ENCODE measurements around the gene SLC25A38. TPM values are rescaled to one million over a fixed set of nuclear protein-coding genes. Genes with fewer than 3 reads are reported as not detected.
"Not testable (repeated sequence)": the region's sequence is repeated elsewhere in the genome, so short reads cannot be mapped to it uniquely, and the experiment has no call there.

Gene SLC25A38, protein sequence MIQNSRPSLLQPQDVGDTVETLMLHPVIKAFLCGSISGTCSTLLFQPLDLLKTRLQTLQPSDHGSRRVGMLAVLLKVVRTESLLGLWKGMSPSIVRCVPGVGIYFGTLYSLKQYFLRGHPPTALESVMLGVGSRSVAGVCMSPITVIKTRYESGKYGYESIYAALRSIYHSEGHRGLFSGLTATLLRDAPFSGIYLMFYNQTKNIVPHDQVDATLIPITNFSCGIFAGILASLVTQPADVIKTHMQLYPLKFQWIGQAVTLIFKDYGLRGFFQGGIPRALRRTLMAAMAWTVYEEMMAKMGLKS
- 50.7 TPM for polyA plus RNA-seq

DNA sequence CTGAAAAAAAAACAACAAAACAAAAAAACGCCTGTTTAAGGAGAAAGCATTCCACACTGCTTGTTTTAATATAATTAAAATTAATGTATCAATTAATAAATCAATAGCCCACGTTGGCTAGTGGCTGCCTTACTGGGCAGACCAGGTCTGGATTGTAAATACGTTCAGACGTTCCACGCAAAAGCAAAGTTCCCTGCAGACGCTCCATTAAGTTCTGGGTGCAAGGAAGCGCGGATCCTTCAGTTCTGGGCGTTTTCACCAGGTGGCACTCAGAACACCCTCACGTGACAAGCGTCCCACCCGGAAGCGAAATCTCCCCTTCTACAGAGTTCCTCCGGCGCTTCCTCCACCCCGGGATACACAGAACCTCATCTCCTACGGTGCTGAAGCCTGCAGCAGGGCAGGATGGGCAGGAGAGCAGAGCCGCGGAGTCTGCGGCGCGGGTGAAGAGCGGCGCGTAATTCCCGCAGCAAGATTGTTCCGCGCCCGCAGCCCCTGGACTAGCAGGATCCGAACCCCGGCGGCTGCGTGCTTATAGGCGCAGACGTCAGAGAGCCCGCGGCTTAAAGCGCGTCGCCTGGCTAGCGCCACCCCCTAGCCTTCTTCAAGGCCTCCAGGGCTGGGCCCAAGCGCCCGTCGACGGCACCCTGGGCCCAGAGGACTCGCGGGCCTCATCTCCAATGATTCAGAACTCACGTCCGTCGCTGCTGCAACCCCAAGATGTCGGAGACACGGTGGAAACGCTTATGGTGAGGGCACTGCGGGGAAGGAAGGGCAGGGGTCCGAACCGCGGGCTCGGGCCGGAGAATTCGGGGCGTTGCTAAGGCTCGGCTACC, at the start of gene SLC25A38:
TSS of gene SLC25A38 (plus strand) at position 326 of the 836 bp plus-strand sequence. CDS start at position 681, 355 bp downstream.
- Mint-ChIP-seq H3K4me1 (peaks cover 27 to 41% (median 35%) of the 10 kb centered on the region in 3 donors), H3K4me3 (peak within 1 kb of the TSS; percentile 95 to 100 (median 98)), H3K36me3 (no peaks in the 10 kb centered on the region), H3K27me3 (no peaks in the 10 kb centered on the region), H3K27ac (peak within 1 kb of the TSS; percentile 98 to 99 (median 98)), H3K9me3 (no peaks in the 10 kb centered on the region)

DNA sequence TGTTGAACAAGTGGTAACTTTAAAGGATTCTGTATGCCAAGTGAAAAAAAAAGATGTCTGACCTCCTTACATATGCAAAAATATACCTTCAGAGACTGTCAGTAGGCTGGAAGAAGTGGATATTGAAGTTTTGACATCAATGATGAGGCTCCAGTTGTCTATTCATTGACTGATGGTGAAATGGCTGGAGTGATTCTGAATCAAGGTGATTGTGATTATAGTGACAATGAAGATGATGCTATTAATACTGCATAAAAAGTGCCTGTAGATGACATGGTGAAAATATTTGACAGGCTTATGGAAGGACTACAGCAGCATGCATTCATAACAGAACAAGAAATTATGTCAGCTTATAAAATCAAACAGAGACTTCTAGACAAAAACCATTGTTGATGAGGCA, 49.6 kb upstream of the SLC25A38 start:
- H3K36me3 Mint-ChIP-seq = no peaks in the 10 kb centered on the region
- H3K27me3 Mint-ChIP-seq = peaks cover 2% of the 10 kb centered on the region
- no peaks in the 10 kb centered on the region for H3K4me1 Mint-ChIP-seq
- H3K4me3 Mint-ChIP-seq = no peak overlapping the region
- peaks cover 0 to 5% (median 0%) of the 10 kb centered on the region in 3 donors for H3K9me3 Mint-ChIP-seq
- H3K27ac Mint-ChIP-seq = no peak overlapping the region

DNA sequence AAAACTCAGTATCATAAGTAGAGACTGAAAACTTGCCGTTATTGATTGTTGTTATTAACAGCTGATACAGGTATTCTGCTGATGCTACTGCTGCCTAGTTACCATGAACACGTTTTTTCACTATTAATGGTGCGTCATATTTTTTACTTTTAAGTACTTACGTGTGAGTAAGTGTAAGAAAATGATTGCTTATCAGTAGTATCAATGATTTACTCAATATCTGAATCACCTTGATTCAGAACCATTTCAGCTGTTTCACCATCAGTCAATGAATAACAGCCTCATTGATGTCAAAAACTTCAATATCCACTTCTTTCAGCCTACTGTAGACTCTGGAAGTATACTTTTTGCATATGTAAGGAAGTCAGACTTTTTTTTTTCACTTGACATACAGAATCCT, 49.0 kb upstream of the SLC25A38 start:
- H3K36me3 Mint-ChIP-seq = no peaks in the 10 kb centered on the region
- no peaks in the 10 kb centered on the region for H3K4me1 Mint-ChIP-seq
- peaks cover 2% of the 10 kb centered on the region for H3K27me3 Mint-ChIP-seq
- H3K27ac Mint-ChIP-seq = no peak overlapping the region
- no peak overlapping the region for H3K4me3 Mint-ChIP-seq
- peaks cover 0 to 5% (median 0%) of the 10 kb centered on the region in 3 donors for H3K9me3 Mint-ChIP-seq

DNA sequence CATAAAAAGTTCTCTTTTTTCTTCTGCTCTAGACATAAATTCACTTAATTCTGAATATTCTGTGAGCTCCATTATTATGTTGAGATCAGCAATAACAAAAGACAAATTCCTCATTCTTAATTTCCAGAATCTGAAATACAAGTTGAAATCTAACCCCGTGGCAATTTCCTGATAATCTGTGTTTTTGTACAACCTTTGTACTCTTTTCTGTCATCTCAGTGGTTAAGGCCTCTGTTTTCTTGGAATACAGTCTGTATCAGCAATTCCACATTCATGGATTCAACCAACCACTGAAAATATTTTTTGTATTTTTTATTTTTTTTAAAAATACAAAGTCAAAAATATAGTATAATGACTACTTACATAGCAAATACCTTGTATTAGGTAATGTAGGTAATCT, 45.0 kb upstream of the SLC25A38 start:
- H3K27me3 Mint-ChIP-seq = no peaks in the 10 kb centered on the region
- H3K4me1 Mint-ChIP-seq = no peaks in the 10 kb centered on the region

DNA sequence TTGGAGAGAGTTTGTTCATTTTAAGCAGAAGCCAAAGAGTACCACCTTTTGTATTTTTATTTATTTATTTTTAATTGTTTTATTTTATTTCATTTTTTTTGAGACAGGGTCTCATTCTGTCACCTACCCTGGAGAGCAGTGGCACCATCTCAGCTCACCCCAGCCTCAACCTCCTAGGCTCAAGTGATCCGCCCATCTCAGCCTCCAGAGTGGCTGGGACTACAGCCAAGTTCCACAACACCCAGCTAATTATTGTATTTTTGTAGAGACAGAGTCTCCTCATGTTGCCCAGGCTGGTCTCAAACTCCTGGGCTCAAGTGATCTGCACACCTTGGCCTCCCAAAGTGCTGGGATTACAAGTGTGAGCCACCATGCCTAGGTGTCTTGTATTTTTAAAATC, 44.1 kb upstream of the SLC25A38 start:
- no peaks in the 10 kb centered on the region for H3K4me1 Mint-ChIP-seq
- H3K36me3 Mint-ChIP-seq = peaks cover 4% of the 10 kb centered on the region

More for the DNA sequence above, 45.0 kb upstream of the SLC25A38 start:
- Mint-ChIP-seq H3K9me3 (peaks cover 0 to 5% (median 0%) of the 10 kb centered on the region in 3 donors), H3K27ac (no peak overlapping the region), H3K4me3 (no peak overlapping the region), H3K36me3 (peaks cover 4% of the 10 kb centered on the region)

DNA sequence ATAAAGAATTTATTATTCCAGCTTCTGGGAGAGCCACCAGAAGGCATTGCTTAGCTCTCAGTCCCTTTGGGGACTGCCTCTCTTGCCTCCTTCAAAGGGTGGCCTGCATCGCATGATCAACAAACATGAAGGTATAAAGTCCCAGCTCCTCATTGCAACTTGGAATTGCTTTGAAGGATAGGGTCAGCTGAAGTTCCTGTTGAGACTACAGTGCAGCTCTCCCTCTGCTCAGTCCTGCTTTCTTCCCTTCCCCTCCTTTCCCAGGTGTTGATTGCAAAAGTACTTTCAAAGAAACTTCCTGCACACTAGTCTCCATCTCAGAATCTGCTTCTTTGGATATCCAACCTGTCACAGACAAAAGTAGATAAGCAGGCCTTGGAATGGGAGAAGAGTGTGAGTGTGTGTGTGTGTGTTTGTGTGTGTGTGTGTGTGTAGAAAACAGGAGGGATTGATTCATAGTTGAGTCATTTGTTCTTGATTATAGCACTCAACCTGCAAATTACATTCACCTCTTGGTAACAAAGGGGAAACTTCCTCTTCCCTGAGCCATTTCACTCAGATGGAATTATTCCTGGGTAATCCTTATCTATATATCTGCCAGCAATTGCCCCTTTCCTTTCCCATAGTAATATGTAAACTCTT, 40.0 kb upstream of the SLC25A38 start:
- Mint-ChIP-seq H3K4me1 (no peaks in the 10 kb centered on the region), H3K27me3 (no peaks in the 10 kb centered on the region), H3K27ac (no peak overlapping the region), H3K4me3 (no peak overlapping the region), H3K9me3 (no peaks in the 10 kb centered on the region), H3K36me3 (peaks cover 4% of the 10 kb centered on the region)

More for the DNA sequence above, 44.1 kb upstream of the SLC25A38 start:
- Mint-ChIP-seq H3K9me3 (peaks cover 0 to 5% (median 0%) of the 10 kb centered on the region in 3 donors), H3K27ac (no peak overlapping the region), H3K4me3 (no peak overlapping the region), H3K27me3 (no peaks in the 10 kb centered on the region)

DNA sequence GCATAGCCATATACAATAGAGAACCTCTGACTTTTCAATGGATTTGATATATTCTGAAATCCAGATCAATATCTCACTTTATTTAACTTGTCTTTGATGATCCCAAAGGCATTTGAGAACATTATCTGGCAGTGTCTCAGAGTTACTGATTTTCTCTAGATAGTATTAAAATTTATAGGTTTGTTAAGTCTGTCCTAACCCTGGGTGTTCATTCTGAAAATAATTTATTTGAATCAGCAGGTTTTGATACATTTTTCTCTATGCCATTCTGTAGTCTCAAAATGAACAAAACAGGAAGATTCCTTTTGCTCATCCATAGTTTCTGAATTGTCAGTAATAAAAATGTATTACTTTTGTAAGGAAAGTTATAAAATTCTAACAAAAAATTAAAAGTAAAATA, 39.4 kb upstream of the SLC25A38 start:
- Mint-ChIP-seq H3K36me3 (peaks cover 4% of the 10 kb centered on the region), H3K27me3 (no peaks in the 10 kb centered on the region), H3K4me1 (no peaks in the 10 kb centered on the region), H3K27ac (no peak overlapping the region), H3K9me3 (no peaks in the 10 kb centered on the region), H3K4me3 (no peak overlapping the region)

DNA sequence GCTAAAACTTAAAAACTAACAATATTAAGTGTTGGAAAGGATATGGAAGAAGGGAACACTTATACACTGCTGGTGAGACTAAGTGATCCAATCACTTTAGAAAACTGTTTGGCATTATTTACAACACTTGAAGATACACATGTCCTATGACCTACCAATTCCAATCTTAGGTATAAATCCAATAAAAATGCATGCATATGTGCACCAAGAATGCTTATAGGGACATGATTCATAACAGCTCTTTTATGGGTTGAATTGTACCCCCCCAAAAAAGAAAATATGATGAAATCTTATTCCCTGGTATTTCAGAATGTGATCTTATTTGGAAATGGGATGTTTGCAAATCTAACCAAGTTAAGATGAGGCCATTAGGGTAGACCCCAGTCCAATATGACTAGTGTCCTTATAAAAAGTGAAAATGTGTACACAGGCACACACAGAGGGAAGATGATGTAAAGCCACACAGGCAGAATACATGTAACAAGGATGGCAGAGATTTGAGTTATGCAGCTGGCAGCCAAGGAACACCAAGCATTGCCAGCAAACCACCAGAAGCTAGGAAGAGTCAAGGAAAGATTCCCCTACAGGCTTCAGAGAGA, 38.3 kb upstream of the SLC25A38 start:
- Mint-ChIP-seq H3K36me3 (peaks cover 2% of the 10 kb centered on the region), H3K9me3 (no peaks in the 10 kb centered on the region), H3K27ac (peak overlapping the region in 1 of 3 donors; percentile 52), H3K4me1 (no peaks in the 10 kb centered on the region), H3K27me3 (no peaks in the 10 kb centered on the region), H3K4me3 (no peak overlapping the region)

DNA sequence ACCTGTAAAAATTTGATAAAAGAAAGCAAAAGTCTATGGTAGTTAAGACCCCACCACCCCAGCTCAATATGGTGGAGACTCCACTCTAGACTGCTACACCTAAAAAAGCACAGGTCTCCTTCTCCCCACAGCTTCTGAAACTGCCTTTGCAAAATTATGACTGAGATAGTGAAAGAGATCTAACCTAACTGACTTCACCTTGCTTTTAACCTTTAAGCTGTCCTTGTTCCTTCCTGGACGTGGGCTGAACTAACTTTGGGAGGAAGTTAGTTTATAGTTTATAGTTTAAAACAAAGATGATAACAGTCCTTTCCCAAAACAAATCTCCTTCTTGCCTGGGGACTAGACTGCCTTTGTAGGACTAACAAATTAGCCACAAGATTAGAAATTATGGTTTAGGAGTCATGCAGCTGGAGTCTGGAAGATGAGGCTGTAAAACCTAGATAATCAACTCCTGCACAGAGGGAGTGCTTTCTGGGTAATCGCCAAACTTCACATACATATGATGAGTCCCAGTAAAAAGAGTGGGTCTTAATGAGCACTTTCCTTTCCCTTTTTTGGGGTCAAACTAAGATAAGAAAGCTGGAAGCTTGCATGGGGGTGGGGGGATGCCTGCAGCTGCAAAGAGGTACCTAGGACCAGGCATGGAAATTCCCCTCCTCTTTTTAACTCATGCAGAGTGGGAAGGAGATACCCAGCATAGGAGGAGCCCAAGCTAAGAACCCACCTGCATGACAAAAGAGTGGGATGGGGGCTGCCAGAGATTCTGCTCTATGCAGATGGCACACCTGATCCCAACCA, 36.2 kb upstream of the SLC25A38 start:
- Mint-ChIP-seq H3K4me3 (no peak overlapping the region), H3K4me1 (no peaks in the 10 kb centered on the region), H3K27me3 (no peaks in the 10 kb centered on the region), H3K36me3 (no peaks in the 10 kb centered on the region), H3K9me3 (no peaks in the 10 kb centered on the region), H3K27ac (no peak overlapping the region)

DNA sequence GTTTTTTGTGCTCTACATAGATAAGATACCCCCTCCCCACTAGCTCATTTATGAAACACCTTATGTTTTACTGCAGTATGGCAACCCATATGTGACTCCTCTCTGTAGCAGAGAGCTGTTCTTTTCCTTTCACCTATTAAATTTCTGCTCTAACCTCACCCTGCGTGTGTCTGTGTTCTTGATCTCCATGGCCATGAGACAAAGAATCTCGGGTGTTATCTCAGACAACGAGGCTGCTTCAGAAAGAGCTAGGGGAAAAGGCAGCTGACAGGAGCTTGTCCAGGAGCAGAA, 35.6 kb upstream of the SLC25A38 start:
- no peaks in the 10 kb centered on the region for H3K4me1 Mint-ChIP-seq

DNA sequence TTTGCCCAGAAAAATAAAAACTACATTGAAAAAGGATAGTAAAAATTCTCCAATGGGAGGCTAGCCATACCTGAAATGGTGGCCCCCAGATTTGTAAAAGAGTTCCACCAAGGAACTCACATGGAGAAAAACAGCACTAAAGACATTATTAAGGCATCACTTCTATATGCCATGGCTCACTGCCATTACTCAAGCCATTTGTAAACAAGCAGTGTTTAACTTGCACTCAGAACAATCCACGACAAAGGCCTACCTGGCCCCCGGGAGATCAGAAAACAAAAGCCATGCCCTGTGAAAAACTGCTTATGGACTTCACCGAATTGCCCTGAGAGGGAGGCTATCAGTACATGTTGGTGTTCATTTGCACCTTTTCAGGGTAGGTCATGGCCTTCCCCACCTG, 34.1 kb upstream of the SLC25A38 start:
- Mint-ChIP-seq H3K27ac (no peak overlapping the region), H3K4me1 (no peaks in the 10 kb centered on the region)

More for the DNA sequence above, 35.6 kb upstream of the SLC25A38 start:
- H3K27ac Mint-ChIP-seq = peak overlapping the region in 1 of 3 donors; percentile 48
- H3K36me3 Mint-ChIP-seq = no peaks in the 10 kb centered on the region
- H3K27me3 Mint-ChIP-seq = no peaks in the 10 kb centered on the region
- no peaks in the 10 kb centered on the region for H3K9me3 Mint-ChIP-seq
- H3K4me3 Mint-ChIP-seq = no peak overlapping the region

DNA sequence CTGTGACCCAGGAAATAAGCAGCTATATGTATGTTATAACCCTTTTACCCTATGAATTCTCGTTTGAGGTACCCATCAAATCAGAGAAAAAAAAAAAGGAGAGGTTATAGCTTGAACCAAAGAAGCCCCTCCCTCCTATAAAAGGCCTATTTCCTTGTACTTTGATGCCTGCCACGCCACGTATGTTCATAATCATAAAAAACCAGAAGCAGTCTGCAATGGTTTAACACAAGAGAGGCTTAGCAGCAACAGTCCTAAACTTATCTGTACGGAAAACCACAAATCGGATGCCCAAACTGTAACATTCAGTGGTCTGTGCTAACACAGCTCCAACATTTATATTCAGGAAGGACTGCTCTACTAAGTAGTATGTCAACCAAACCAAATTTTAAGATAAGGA, 32.5 kb upstream of the SLC25A38 start:
- H3K27ac Mint-ChIP-seq = no peak overlapping the region
- H3K36me3 Mint-ChIP-seq = no peaks in the 10 kb centered on the region
- H3K9me3 Mint-ChIP-seq = peaks cover 0 to 2% (median 0%) of the 10 kb centered on the region in 3 donors
- H3K4me3 Mint-ChIP-seq = no peak overlapping the region
- no peaks in the 10 kb centered on the region for H3K4me1 Mint-ChIP-seq
- peaks cover 5% of the 10 kb centered on the region for H3K27me3 Mint-ChIP-seq

More for the DNA sequence above, 34.1 kb upstream of the SLC25A38 start:
- no peak overlapping the region for H3K4me3 Mint-ChIP-seq
- no peaks in the 10 kb centered on the region for H3K9me3 Mint-ChIP-seq
- H3K36me3 Mint-ChIP-seq = no peaks in the 10 kb centered on the region
- H3K27me3 Mint-ChIP-seq = no peaks in the 10 kb centered on the region

DNA sequence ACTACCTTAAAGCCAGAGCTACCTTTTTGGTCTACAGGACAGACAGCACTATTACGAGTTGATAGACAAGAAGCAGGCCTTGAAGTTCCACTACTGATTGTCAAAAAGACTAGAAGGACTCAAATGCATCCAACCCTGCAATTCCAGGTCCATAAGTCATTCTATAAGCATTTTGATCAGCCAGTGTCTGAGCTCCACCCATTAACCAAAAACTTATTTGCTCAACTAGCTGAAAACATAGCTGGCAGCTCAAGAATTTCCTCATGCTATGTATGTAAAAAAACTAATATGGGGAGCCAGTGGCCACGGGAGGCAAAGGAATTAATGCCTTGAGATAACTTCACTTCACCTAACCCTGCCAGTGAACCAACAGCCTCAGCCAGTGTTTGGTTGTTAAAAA, 32.0 kb upstream of the SLC25A38 start:
- H3K27ac Mint-ChIP-seq, H3K4me1 Mint-ChIP-seq, H3K27me3 Mint-ChIP-seq, H3K9me3 Mint-ChIP-seq, H3K36me3 Mint-ChIP-seq, H3K4me3 Mint-ChIP-seq: not testable (repeated sequence)

DNA sequence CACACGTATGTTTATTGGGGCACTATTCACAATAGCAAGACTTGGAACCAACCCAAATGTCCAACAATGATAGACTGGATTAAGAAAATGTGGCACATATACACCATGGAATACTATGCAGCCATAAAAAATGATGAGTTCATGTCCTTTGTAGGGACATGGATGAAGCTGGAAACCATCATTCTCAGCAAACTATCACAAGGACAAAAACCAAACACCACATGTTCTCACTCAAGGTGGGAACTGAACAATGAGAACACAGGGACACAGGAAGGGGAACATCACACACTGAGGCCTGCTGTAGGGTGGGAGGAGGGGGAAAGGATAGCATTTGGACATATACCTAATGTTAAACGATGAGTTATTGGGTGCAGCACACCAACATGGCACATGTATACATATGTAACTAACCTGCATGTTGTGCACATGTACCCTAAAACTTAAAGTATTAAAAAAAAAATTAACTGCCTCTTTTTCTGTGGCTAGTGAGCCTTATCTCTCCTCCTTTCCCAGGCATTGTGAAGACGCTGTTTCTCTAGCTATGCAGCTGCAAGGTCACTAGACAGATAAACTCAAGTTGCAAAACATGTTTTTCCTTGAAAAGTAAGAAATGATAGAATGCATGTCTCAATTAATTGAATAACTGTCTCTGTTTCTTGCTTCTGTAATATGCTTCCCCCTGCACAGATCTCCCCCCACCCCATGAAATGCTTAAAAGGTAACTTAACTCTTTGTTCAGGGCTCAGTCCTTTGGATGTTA, 29.8 kb upstream of the SLC25A38 start:
- H3K36me3 Mint-ChIP-seq, H3K27me3 Mint-ChIP-seq, H3K27ac Mint-ChIP-seq, H3K4me3 Mint-ChIP-seq, H3K4me1 Mint-ChIP-seq, H3K9me3 Mint-ChIP-seq: not testable (repeated sequence)
